Stimulated activated CD4-positive, alpha-beta T cell treated with anti-CD3 and anti-CD28 coated beads, TNF-alpha, amount 100 ng/mL, for 24 hours (primary cell): ENCODE data around the gene CTAGE1.
"Not testable (repeated sequence)": the region's sequence is repeated elsewhere in the genome, so short reads cannot be mapped to it uniquely, and the experiment has no call there.

ENCODE experiments used
- DNase-seq, 3 experiments: peaks; one replicate each; pipeline ENCODE4 v3.0.0-alpha.2; 2020; ENCODE audit warnings: low read depth in 3 of 3

The CTAGE1 gene

GRCh38 chr18:22434973-22435608 is 17.4 kb upstream of the CTAGE1 start:
- DNase-seq, result no peak

- DNase-seq, result no peak
Observed at GRCh38 chr18:22433956-22434355, 16.2 kb upstream of the CTAGE1 start.

- no peak for DNase-seq
Observed at GRCh38 chr18:22432657-22433137, 15.0 kb upstream of the CTAGE1 start.

GRCh38 chr18:22429564-22429963 is 11.8 kb upstream of the CTAGE1 start:
- DNase-seq, result no peak

- DNase-seq, result no peak
Observed at GRCh38 chr18:22428672-22429071, 11.0 kb upstream of the CTAGE1 start.

- no peak for DNase-seq
Observed at GRCh38 chr18:22427822-22428549, 10.3 kb upstream of the CTAGE1 start.

GRCh38 chr18:22424565-22424963 is 6.8 kb upstream of the CTAGE1 start:
- no peak for DNase-seq

GRCh38 chr18:22423878-22424564 is 6.3 kb upstream of the CTAGE1 start:
- no peak for DNase-seq

- DNase-seq, result no peak
Observed at GRCh38 chr18:22422909-22423548, 5.3 kb upstream of the CTAGE1 start.

GRCh38 chr18:22420652-22421051 is 2.9 kb upstream of the CTAGE1 start:
- no peak for DNase-seq

- no peak for DNase-seq
Observed at GRCh38 chr18:22412176-22412911, 5.4 kb downstream of the CTAGE1 start.

GRCh38 chr18:22411446-22411845 is 6.3 kb downstream of the CTAGE1 start:
- DNase-seq, result no peak

GRCh38 chr18:22410126-22410525 is 7.6 kb downstream of the CTAGE1 start:
- DNase-seq, result no peak

GRCh38 chr18:22409445-22409844 is 8.3 kb downstream of the CTAGE1 start:
- no peak for DNase-seq

GRCh38 chr18:22408059-22408458 is 9.7 kb downstream of the CTAGE1 start:
- no peak for DNase-seq

GRCh38 chr18:22405142-22405541 is 12.6 kb downstream of the CTAGE1 start:
- DNase-seq, result no peak

- no peak for DNase-seq
Observed at GRCh38 chr18:22403950-22404349, 13.8 kb downstream of the CTAGE1 start.

- no peak for DNase-seq
Observed at GRCh38 chr18:22399949-22400348, 17.8 kb downstream of the CTAGE1 start.

GRCh38 chr18:22398464-22398863 is 19.3 kb downstream of the CTAGE1 start:
- DNase-seq, result no peak

GRCh38 chr18:22394428-22394827 is 23.3 kb downstream of the CTAGE1 start:
- no peak for DNase-seq

GRCh38 chr18:22393164-22393563 is 24.6 kb downstream of the CTAGE1 start:
- DNase-seq, result not testable (repeated sequence)
